H1 (cell line): Measurements from ENCODE around the gene MYO1F. TPM values are rescaled to one million over a fixed set of nuclear protein-coding genes. Genes with fewer than 3 reads are reported as not detected.

Experiments used
- CBX5 ChIP-seq: fragments of 300-800, 300-1000 bp; sonication (generic); IDR thresholded peaks from 2 replicates; pipeline ENCODE4 v1.7.1; 2016; ENCODE audit warnings: antibody characterized with exemption, low read length, low read depth
- SUZ12 ChIP-seq: fragments of 200-600 bp; sonication (generic); IDR thresholded peaks from 2 replicates; pipeline ENCODE4 v1.6.1; 2012; ENCODE audit warnings: mild to moderate bottlenecking, inconsistent platforms, low read length, moderate library complexity, mixed read lengths
- polyA plus RNA-seq, 7 experiments: library from polyadenylated mRNA; depleted of rRNA in 3 of 7; stranded (reverse) in 5 of 7; unstranded in 2 of 7; fragments of >200 nt in 5 of 7; fragments of 200-250 nt in 2 of 7; gene quantifications; 1 replicate in 5 of 7; 2 replicates in 1 of 7; 4 replicates in 1 of 7; pipeline versions ENCODE4 v1.2.1 to v1.2.3, GENCODE V29; 2011 to 2013; ENCODE audit warnings: missing spikeins in 2 of 7, mixed read lengths in 2 of 7
- total RNA-seq: library from RNA; stranded (reverse); fragmentation: NEBNext Ultra II Directional; extraction: Animal tissue kit (Norgen Biotek cat#: 25700); gene quantifications from 2 replicates; pipeline ENCODE4 v1.2.1, GENCODE V29; 2021

The MYO1F gene
- total and polyA plus RNA-seq, 2 of the 8 experiments (the other 6 are each of a cell fraction or from before 2014, with no cell fraction given), result 1.4 to 4.6 TPM

GRCh38 chr19:8571006-8571411 lies 6.2 kb downstream of the MYO1F start (continued):
- TF ChIP-seq CBX5 (no peak), SUZ12 (no peak)
